GM12878 (cell line): ENCODE data around the gene FYB1.

Experiments
- CTCF ChIP-seq, 3 experiments: IDR thresholded peaks in 2 of 3; conservative IDR thresholded peaks in 1 of 3; 2 replicates each; pipeline ENCODE4 v1.5.1; 2011; ENCODE audit warnings: low read depth in 3 of 3, low read length in 3 of 3, mild to moderate bottlenecking in 3 of 3, control low read depth in 2 of 3, moderate library complexity in 2 of 3, inconsistent platforms in 1 of 3, mixed read lengths in 1 of 3; ENCODE audit not compliant: control insufficient read depth in 2 of 3, insufficient read depth in 1 of 3; ENCODE audit errors: extremely low read depth in 1 of 3
- EGR1 ChIP-seq, 2 experiments: IDR thresholded peaks; 1 replicate in 1 of 2; 2 replicates in 1 of 2; pipeline ENCODE4 v1.6.1; 2011 to 2012; ENCODE audit warnings: low read depth in 2 of 2, low read length in 2 of 2, borderline replicate concordance in 1 of 2, mild to moderate bottlenecking in 1 of 2, moderate library complexity in 1 of 2
- FOXM1 ChIP-seq: IDR thresholded peaks from 2 replicates; pipeline ENCODE4 v1.6.1; 2012; ENCODE audit warnings: low read depth, mild to moderate bottlenecking, inconsistent platforms, low read length, moderate library complexity
- MAX ChIP-seq: IDR thresholded peaks from 2 replicates; pipeline ENCODE4 v1.6.1; 2012; ENCODE audit warnings: low read depth, low read length, improper control_type of control experiment
- NFIC ChIP-seq: IDR thresholded peaks from 2 replicates; pipeline ENCODE4 v1.6.1; 2012; ENCODE audit warnings: low read depth, mild to moderate bottlenecking, inconsistent platforms, low read length, moderate library complexity
- USF2 ChIP-seq: IDR thresholded peaks from 2 replicates; pipeline ENCODE4 v1.6.1; 2011; ENCODE audit warnings: low read depth, low read length, improper control_type of control experiment, borderline replicate concordance
- ZBTB33 ChIP-seq: fragments of 450-650 bp; IDR thresholded peaks from 2 replicates; pipeline ENCODE4 v1.6.1; 2017; ENCODE audit warnings: mild to moderate bottlenecking

- TF ChIP-seq USF2 (no peak), FOXM1 (no peak), EGR1 (IDR thresholded peaks at IDR 0.05; ENCODE audit: borderline replicate concordance in 1 of 2, low read depth in 2 of 2, low read length in 2 of 2) (peak in 1 of 2 experiments; percentile 73; a peak in 2 of 3 replicates), CTCF (IDR thresholded peaks at IDR 0.05 in 2 of 3, conservative IDR thresholded peaks at IDR 0.05 in 1 of 3; ENCODE audit: control insufficient read depth in 2 of 3, extremely low read depth in 1 of 3, insufficient read depth in 1 of 3, low read depth in 3 of 3, low read length in 3 of 3) (no peak), MAX (no peak), ZBTB33 (no peak), NFIC (no peak)
These were observed 146.2 kb downstream of the FYB1 start for GRCh38 chr5:39072925-39073766.
